22Rv1 (cell line): ENCODE data around the gene PCSK6.
"Not testable (repeated sequence)": the region's sequence is repeated elsewhere in the genome, so short reads cannot be mapped to it uniquely, and the experiment has no call there.

Experiments used
- H3K27ac ChIP-seq: fragments of 450-650 bp; 2 replicates; pipeline ENCODE4 v1.5.1; 2017
- ZFX ChIP-seq: fragments of 450-650 bp; IDR thresholded peaks from 2 replicates; pipeline ENCODE4 v1.6.1; 2017; ENCODE audit warnings: antibody characterized with exemption, borderline replicate concordance
- TF ChIP-seq, protein P1 (sequence below): fragments of 450-650 bp; IDR thresholded peaks from 2 replicates; pipeline ENCODE4 v1.5.1; 2017; ENCODE audit warnings: mild to moderate bottlenecking

Gene PCSK6

DNA sequence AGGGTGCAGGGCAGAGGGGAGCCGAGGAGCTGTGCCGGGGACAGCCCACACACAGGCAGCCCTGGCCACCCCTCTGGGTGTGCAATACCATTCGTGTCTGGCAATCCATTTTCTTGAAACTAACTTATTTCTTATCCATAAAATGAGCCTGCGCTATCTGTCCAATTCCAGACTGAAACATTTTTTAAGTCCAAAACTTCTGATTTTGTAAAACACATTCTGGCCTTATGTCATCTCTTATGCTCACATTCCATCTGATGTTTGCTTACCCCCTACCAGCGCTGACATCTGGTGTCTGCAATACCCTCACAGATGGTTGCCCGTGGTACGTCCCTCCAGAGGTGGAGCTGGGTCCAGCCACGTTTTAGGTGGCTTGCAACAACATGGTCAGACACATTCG is 31.8 kb downstream of the PCSK6 start:
- no peak overlapping the region for H3K27ac ChIP-seq
- no peak for TF ChIP-seq ZFX
- TF ChIP-seq, protein P1, sequence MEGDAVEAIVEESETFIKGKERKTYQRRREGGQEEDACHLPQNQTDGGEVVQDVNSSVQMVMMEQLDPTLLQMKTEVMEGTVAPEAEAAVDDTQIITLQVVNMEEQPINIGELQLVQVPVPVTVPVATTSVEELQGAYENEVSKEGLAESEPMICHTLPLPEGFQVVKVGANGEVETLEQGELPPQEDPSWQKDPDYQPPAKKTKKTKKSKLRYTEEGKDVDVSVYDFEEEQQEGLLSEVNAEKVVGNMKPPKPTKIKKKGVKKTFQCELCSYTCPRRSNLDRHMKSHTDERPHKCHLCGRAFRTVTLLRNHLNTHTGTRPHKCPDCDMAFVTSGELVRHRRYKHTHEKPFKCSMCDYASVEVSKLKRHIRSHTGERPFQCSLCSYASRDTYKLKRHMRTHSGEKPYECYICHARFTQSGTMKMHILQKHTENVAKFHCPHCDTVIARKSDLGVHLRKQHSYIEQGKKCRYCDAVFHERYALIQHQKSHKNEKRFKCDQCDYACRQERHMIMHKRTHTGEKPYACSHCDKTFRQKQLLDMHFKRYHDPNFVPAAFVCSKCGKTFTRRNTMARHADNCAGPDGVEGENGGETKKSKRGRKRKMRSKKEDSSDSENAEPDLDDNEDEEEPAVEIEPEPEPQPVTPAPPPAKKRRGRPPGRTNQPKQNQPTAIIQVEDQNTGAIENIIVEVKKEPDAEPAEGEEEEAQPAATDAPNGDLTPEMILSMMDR, result no peak

GRCh38 chr15:101456057-101456739 is 33.3 kb downstream of the PCSK6 start:
- no peak overlapping the region for H3K27ac ChIP-seq
- TF ChIP-seq ZFX, result no peak
- TF ChIP-seq, protein P1, result no peak

DNA sequence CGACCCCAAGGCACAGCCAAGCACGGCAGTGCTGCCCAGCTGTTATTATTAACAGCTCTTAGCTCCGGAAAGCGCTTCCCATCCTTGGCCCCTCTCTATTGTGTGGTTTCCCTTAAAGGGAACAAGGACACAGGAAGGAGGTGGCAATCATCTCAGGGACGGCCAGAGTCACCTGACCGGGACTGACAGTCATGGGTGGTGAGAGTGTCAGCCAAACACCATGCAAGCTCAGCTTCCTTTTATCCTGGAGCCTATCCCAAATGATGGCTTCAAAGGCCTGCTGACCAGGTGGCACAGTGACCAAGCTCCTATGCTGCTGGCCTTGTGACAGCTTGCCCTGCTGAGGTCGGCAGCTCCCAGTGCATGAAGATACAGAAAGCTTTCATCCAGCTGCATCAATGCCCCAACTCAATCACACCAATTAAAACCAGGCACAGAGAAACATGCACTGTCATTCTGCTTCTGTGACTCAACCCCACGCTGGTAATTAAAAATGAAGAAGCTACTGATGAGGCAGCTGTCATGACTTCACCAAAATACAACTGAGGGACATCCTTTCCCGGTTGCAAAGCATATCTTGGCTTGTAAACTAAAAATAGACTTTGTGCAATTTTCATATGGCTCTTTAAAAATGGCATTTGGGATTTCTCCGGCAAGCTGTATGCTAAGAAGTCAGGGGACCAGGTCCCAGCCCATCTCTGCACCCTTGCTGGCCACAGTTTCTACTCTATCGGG is 34.0 kb downstream of the PCSK6 start:
- TF ChIP-seq, protein P1, result no peak
- no peak for TF ChIP-seq ZFX
- no peak overlapping the region for H3K27ac ChIP-seq

GRCh38 chr15:101454781-101455180 is 34.7 kb downstream of the PCSK6 start:
- H3K27ac ChIP-seq, result not testable (repeated sequence)

DNA sequence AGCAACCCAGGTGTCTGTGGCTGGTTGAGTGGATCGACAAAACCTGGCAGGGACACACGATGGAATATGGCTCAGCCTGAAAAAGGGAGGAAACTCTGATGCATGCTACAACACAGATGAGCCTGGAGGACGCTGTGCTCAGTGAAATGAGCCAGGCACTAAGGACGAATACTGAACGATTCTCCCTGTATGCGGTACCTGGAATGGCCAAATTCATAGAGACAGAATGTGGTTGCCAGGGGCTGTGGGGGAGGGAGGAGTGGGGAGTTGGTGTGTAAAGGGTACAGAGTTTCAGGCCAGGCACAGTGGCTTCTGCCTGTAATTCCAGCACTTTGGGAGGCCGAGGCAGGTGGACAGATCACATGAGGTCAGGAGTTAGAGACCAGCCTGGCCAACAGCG is 35.1 kb downstream of the PCSK6 start:
- no peak overlapping the region for H3K27ac ChIP-seq
- TF ChIP-seq, protein P1, result no peak
- TF ChIP-seq ZFX, result no peak

DNA sequence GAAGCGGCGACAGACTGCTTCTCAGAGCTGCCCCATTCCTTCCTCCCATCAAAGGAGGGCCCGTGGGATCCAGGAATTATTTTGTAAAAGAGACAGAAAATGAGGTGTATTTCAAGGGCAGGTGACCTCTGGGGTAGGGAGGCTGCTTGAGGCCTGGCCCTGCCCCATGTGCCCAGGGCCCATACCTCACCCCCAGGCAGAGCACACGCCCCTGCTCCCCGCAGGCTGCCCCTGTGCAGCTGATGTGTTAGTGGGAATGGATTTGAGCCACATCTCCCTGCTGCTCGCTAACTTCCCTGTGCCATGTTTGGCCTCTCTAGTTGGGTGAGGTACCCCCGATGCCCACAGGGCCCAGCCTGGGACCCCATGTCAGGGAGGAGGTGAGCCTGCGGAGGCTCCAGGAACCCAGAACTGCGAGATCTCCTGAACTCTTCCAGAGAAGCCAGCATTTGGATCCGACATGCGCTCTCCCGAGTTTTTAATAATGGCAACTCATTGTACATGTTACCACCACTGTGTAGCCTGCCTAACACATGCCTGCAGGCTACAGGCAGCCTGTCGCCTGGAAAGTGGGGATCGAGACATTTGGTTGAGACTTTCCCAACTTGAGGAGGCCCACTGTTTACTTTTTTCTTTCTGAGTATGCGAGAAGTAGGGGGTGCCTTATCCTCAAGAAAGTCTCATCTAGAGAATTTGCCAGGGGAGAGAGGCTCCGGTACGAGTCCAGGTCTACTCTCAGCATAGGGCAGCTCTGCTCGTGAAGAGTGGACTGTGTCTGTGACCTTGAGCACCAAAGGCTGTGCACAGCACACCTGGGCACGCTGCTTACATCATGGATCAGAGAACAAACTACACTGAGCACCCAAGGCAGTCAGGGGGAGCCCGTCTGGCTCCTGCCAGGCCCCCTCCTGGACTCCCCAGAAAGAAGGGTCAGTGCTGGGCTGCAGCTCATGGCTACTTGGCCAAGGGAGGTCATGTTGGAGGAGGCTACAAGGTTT is 36.1 kb downstream of the PCSK6 start:
- TF ChIP-seq, protein P1, result no peak
- TF ChIP-seq ZFX, result no peak

GRCh38 chr15:101452572-101452971 is 36.9 kb downstream of the PCSK6 start:
- no peak for TF ChIP-seq ZFX
- TF ChIP-seq, protein P1, result no peak
- no peak overlapping the region for H3K27ac ChIP-seq

More for the DNA sequence above, 36.1 kb downstream of the PCSK6 start:
- no peak overlapping the region for H3K27ac ChIP-seq
